Inflammatory macrophage treated with lipopolysaccharide for 4 hours (primary cell): ENCODE results near the gene AK3.

ENCODE experiments used
- DNase-seq: peaks from one replicate; pipeline ENCODE4 v3.0.0-alpha.2; 2020

The AK3 gene

GRCh38 chr9:4746278-4747030, 5.5 kb upstream of the AK3 start:
- DNase-seq: peak; percentile 64

GRCh38 chr9:4743131-4743875, 2.3 kb upstream of the AK3 start:
- peak; percentile 32 for DNase-seq

- no peak for DNase-seq
Measured at GRCh38 chr9:4742246-4742645, 1.2 kb upstream of the AK3 start.

- DNase-seq: peak; percentile 10
Measured at GRCh38 chr9:4741365-4742089, 525 bp upstream of the AK3 start.

GRCh38 chr9:4740388-4740637, 689 bp downstream of the AK3 start:
- DNase-seq: no peak

GRCh38 chr9:4739587-4740387, 1.2 kb downstream of the AK3 start:
- peak; percentile 6 for DNase-seq

- DNase-seq: no peak
Measured at GRCh38 chr9:4738866-4739586, 2.0 kb downstream of the AK3 start.

- DNase-seq: no peak
Measured at GRCh38 chr9:4734150-4734549, 6.9 kb downstream of the AK3 start.

- no peak for DNase-seq
Measured at GRCh38 chr9:4732890-4733289, 8.1 kb downstream of the AK3 start.

- no peak for DNase-seq
Measured at GRCh38 chr9:4727593-4727992, 13.4 kb downstream of the AK3 start.

- DNase-seq: no peak
Measured at GRCh38 chr9:4725706-4726442, 15.1 kb downstream of the AK3 start.

- DNase-seq: no peak
Measured at GRCh38 chr9:4721736-4722135, 19.3 kb downstream of the AK3 start.

GRCh38 chr9:4718911-4719310, 22.1 kb downstream of the AK3 start:
- DNase-seq: no peak

- no peak for DNase-seq
Measured at GRCh38 chr9:4717815-4718214, 23.2 kb downstream of the AK3 start.

GRCh38 chr9:4716163-4716562, 24.8 kb downstream of the AK3 start:
- no peak for DNase-seq

- no peak for DNase-seq
Measured at GRCh38 chr9:4714266-4715016, 26.6 kb downstream of the AK3 start.

GRCh38 chr9:4713849-4714248, 27.2 kb downstream of the AK3 start:
- no peak for DNase-seq

GRCh38 chr9:4709380-4709779, 31.6 kb downstream of the AK3 start:
- DNase-seq: no peak

GRCh38 chr9:4706971-4707622, 33.9 kb downstream of the AK3 start:
- DNase-seq: peak; percentile 41

- DNase-seq: no peak
Measured at GRCh38 chr9:4706021-4706420, 35.0 kb downstream of the AK3 start.

- no peak for DNase-seq
Measured at GRCh38 chr9:4704129-4704528, 36.9 kb downstream of the AK3 start.
